NB4 (cell line): ENCODE data around the gene STK32B.
"Not testable (repeated sequence)": the region's sequence is repeated elsewhere in the genome, so short reads cannot be mapped to it uniquely, and the experiment has no call there.

Experiments
- DNase-seq: peaks from one replicate; pipeline ENCODE4 v3.0.0; 2010; ENCODE audit warnings: low read depth
- H3K4me3 ChIP-seq: one replicate; pipeline ENCODE4 v1.5.1; 2011; ENCODE audit warnings: mild to moderate bottlenecking, low read depth, low read length, moderate library complexity
- CTCF ChIP-seq: IDR thresholded peaks from one replicate; pipeline ENCODE4 v1.5.1; 2012; ENCODE audit warnings: low read depth, low read length
- MYC ChIP-seq: IDR thresholded peaks from 2 replicates; pipeline ENCODE4 v1.6.1; 2011; ENCODE audit warnings: low read depth, low read length
- POLR2A ChIP-seq: IDR thresholded peaks from 2 replicates; pipeline ENCODE4 v1.6.1; 2011; ENCODE audit warnings: mild to moderate bottlenecking; ENCODE audit not compliant: insufficient read length; ENCODE audit errors: extremely low read depth
- TF ChIP-seq, protein P1 (sequence below): IDR thresholded peaks from 2 replicates; pipeline ENCODE4 v1.6.1; 2011; ENCODE audit warnings: low read depth, low read length

Gene STK32B

GRCh38 chr4:5267408-5267807 is 216.1 kb downstream of the STK32B start:
- DNase-seq = no peak
- TF ChIP-seq, protein P1, sequence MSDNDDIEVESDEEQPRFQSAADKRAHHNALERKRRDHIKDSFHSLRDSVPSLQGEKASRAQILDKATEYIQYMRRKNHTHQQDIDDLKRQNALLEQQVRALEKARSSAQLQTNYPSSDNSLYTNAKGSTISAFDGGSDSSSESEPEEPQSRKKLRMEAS = no peak
- TF ChIP-seq MYC (no peak), POLR2A (no peak), CTCF (no peak)

GRCh38 chr4:5276475-5277075 is 225.3 kb downstream of the STK32B start:
- TF ChIP-seq, protein P1 = no peak
- TF ChIP-seq CTCF = no peak
- TF ChIP-seq MYC = no peak
- TF ChIP-seq POLR2A = no peak
- no peak for DNase-seq
- H3K4me3 ChIP-seq = no peak overlapping the region

More at GRCh38 chr4:5267408-5267807, 216.1 kb downstream of the STK32B start:
- no peak overlapping the region for H3K4me3 ChIP-seq

- TF ChIP-seq MYC = no peak
- no peak for TF ChIP-seq POLR2A
- no peak for TF ChIP-seq CTCF
- TF ChIP-seq, protein P1 = no peak
- no peak overlapping the region for H3K4me3 ChIP-seq
- DNase-seq = no peak
These were observed 225.8 kb downstream of the STK32B start for GRCh38 chr4:5277079-5277478.

DNA sequence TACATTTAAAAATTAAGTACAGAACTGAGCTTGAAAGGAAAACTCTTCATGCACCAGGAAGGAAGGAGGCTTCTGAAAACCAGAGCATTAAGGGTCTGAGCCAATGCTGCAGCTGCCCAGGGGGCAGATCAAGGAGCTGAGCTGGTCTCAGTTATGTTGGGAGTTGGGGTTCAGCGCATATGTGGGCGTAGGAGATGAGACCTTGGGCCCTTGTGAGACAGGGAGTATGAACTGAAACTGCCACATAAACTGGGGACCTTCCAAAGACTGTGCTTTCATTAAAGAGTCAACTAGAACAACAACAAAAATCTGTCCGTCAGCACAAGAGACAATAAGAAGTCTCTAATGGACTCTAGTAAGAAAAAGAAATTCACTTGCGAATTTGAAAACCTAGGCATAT is 226.9 kb downstream of the STK32B start:
- DNase-seq = no peak
- H3K4me3 ChIP-seq = no peak overlapping the region
- TF ChIP-seq MYC = no peak
- no peak for TF ChIP-seq POLR2A
- TF ChIP-seq CTCF = no peak
- TF ChIP-seq, protein P1 = no peak

DNA sequence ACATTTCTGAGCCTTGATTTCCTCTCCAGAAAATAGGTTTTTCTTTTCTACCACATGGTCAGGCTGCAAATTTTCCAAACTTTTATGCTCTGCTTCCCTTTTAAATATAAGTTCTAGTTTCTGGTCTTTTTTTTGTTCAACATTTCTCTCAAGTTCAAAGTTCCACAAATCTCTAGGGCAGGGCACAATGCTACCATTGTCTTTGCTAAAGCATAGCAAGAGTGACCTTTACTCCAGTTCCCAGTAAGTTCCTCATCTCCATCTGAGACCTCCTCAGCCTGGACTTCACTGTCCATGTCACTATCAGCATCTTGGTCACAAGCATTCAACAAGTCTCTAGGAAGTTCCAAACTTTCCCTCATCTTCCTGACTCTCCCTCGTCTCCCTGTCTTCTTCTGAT is 228.8 kb downstream of the STK32B start:
- DNase-seq, H3K4me3 ChIP-seq: not testable (repeated sequence)

GRCh38 chr4:5280828-5281227 is 229.5 kb downstream of the STK32B start:
- TF ChIP-seq, protein P1 = no peak
- TF ChIP-seq CTCF = no peak
- TF ChIP-seq MYC = no peak
- no peak for TF ChIP-seq POLR2A
- H3K4me3 ChIP-seq = no peak overlapping the region
- no peak for DNase-seq
